ENCODE results near the gene ESF1.

DNA sequence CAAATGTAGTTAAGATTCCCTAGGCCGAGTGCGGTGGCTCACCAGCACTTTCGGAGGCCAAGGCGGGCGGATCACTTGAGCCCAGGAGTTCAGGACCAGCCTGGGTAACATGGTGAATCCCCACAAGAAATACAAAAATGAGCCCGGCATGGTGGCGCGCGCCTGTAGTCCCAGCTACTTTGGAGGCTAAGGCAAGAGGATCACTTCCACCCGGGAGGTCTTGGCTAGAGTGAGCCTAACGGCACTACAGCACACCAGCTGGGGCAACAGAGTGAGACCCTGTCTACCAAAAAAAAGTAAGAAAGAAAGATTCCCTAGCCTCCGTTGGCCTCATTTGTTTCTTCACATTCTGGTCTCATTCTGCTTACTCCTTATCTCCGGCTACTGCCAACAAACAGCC, 1.2 kb downstream of the ESF1 start:
- TF ChIP-seq, protein P1, sequence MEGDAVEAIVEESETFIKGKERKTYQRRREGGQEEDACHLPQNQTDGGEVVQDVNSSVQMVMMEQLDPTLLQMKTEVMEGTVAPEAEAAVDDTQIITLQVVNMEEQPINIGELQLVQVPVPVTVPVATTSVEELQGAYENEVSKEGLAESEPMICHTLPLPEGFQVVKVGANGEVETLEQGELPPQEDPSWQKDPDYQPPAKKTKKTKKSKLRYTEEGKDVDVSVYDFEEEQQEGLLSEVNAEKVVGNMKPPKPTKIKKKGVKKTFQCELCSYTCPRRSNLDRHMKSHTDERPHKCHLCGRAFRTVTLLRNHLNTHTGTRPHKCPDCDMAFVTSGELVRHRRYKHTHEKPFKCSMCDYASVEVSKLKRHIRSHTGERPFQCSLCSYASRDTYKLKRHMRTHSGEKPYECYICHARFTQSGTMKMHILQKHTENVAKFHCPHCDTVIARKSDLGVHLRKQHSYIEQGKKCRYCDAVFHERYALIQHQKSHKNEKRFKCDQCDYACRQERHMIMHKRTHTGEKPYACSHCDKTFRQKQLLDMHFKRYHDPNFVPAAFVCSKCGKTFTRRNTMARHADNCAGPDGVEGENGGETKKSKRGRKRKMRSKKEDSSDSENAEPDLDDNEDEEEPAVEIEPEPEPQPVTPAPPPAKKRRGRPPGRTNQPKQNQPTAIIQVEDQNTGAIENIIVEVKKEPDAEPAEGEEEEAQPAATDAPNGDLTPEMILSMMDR (IDR thresholded peaks at IDR 0.05; ENCODE audit: insufficient read depth, low read length), result no peak
- TF ChIP-seq POLR2AphosphoS5 (IDR thresholded peaks at IDR 0.05; ENCODE audit: low read depth), result no peak
